ENCODE results near the gene KIF3A.

- no peak for TF ChIP-seq POLR2A (IDR thresholded peaks at IDR 0.05; ENCODE audit: low read length)
- no peak for TF ChIP-seq GATA1 (IDR thresholded peaks at IDR 0.05; ENCODE audit: low read depth, low read length)
Measured at GRCh38 chr5:132766020-132766805, 28.9 kb upstream of the KIF3A start.

All from erythroblast (primary cell).